GM13977 (cell line): Measurements from ENCODE around the gene CEP104.

Source experiments
- DNase-seq: peaks from one replicate; pipeline ENCODE4 v3.0.0; 2012; ENCODE audit warnings: low spot score
- CTCF ChIP-seq: IDR thresholded peaks from 2 replicates; pipeline ENCODE4 v1.5.1; 2012; ENCODE audit warnings: mild to moderate bottlenecking, control low read depth; ENCODE audit not compliant: insufficient read depth; ENCODE audit errors: extremely low read depth, missing control alignments
- in situ Hi-C: fragments of 300-500 bp; cut with MboI; formaldehyde crosslinking; loops from one replicate; pipeline ENCODE4 v1.12.0; 2022; ENCODE audit warnings: low sequenced_read_pairs, low pct_unique_long_range_greater_than_20kb, mixed read lengths, inconsistent platforms; ENCODE audit not compliant: unreplicated experiment

Gene CEP104

DNA sequence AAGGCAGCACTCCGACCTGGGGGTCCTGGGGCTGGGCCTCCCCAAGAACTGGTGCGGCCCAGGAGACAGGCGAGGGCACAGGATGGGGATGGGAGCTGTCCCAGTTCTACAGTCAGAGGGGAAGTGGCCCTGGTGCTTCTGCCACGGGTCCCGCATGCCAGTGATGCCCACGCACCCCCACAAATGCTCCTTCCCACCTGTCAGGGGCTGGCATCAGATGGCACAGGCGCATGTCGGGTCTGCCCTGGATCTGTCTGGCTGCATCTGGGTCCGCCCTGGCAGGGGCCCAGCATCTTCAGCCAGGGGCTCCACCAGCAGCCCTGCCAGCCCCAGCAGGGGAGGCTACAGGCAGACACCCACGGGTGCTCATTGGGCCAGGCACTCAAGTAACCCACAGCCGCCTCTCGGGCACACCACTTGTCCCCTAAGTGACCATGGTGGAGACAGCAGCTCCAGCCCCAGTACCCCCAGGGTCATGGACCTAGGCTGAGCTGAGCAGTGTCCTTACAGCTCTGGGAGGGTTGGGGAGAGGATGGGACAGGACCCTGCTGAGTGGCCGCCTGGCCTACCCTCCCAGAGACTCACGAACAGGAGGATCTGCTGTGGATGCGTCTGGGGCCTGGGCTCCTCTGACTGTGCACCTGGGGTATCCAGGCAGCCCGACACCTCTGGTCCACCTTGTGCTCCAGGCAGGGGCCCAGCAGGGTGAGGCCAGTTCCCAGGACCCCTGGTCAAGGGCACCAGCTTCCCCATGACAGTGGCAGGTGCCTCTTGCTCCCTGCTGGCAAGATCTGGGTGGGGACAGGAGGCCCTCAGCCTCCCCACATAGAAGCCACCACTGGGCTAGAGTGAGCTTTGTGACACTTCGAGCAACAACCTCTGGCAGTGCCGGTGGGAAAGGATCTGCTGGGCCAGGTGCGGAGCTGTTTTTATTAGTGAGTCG lies 79.1 kb downstream of the CEP104 start:
- no peak for TF ChIP-seq CTCF
- in situ Hi-C loops: no loop called here
- no peak for DNase-seq

GRCh38 chr1:3777078-3777547 lies 79.9 kb downstream of the CEP104 start:
- in situ Hi-C loops: no loop called here

DNA sequence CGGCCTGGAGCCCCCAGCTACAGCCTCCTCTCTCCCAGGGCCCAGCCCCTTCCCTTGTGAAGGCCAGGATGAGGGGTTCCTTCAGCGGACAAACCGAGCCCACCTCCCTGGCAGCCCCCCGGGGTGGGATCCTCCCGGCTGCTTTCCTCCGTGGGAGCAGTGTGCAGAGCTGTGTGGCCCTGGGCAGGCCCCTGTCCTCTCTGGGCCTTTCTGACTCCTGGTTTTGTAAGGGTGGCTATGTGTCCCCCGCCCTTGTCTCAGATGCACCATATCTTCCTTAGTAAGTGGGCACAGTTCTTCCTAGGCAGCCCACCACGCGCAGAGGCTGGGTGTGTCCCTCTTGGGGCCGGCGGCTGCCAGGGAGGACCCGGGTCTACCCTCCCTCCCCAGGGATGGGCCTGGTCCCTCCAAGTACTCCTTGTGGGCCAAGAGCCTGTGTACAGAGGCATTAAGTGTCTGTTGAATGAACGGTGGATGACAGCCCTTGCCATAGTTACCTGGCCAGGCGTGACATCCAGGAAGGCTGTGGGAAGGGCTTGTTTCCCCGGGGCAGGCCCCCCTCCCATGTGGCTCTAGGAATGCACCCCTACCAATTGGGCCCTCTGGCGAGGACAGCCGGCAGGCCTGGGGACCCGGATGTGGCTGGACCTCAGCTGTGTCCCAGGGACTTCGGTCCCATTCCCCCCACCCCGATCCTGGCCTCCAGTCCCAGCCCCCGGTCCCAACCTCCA lies 80.6 kb downstream of the CEP104 start:
- in situ Hi-C loops: no loop called here
- DNase-seq: peak; percentile 23
- no peak for TF ChIP-seq CTCF

More at GRCh38 chr1:3777078-3777547, 79.9 kb downstream of the CEP104 start:
- DNase-seq: no peak
- TF ChIP-seq CTCF: no peak

GRCh38 chr1:3775490-3776230 lies 81.4 kb downstream of the CEP104 start:
- in situ Hi-C loops: no loop called here
- peak; percentile 65 for TF ChIP-seq CTCF
- DNase-seq: peak; percentile 86

DNA sequence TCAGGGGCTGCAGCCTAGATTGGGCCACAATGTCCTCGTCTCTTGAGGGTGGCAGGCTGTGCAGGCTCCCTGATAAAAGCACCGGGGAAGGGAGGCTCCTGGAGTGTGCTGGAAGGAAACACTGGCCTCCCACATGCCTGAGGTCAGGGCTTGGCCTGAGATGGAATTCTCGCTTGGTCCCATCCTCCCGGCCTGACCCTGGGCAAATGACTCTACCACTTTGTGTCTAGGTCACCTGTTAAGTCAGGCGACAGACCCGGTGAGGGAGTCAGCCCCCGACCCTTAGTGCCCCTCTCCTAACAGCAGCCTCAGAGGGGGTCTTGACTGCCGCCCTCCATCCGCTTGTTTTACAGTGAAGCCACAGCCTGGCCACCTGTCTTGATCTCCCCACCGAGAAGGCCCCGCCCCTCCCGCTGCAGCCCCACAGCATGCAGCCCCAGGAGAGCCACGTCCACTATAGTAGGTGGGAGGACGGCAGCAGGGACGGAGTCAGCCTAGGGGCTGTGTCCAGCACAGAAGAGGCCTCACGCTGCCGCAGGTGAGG lies 82.0 kb downstream of the CEP104 start:
- no peak for DNase-seq
- no peak for TF ChIP-seq CTCF
- in situ Hi-C loops: no loop called here
